GM06990 (cell line): ENCODE results near the gene MSH6.

Experiments used
- DNase-seq: peaks from one replicate; pipeline ENCODE4 v3.0.0-alpha.2; 2011; ENCODE audit not compliant: insufficient read length; ENCODE audit errors: extremely low read depth
- H3K27me3 ChIP-seq: replicated peaks from 2 replicates; pipeline ENCODE4 v1.6.0; 2011; ENCODE audit warnings: low read length; ENCODE audit not compliant: control insufficient read depth, insufficient read depth
- H3K36me3 ChIP-seq: 2 replicates; pipeline ENCODE4 v1.5.1; 2011; ENCODE audit warnings: low read length; ENCODE audit not compliant: control insufficient read depth, insufficient read depth
- H3K4me3 ChIP-seq: replicated peaks from 2 replicates; pipeline ENCODE4 v1.5.1; 2011; ENCODE audit warnings: low read depth, mild to moderate bottlenecking, control low read depth, low read length
- CTCF ChIP-seq: IDR thresholded peaks from 2 replicates; pipeline ENCODE4 v1.5.1; 2011; ENCODE audit warnings: low read length, control low read depth, mild to moderate bottlenecking, inconsistent platforms; ENCODE audit not compliant: insufficient read depth, poor library complexity, severe bottlenecking

Gene MSH6

GRCh38 chr2:47838249-47838648 lies 55.3 kb downstream of the MSH6 start:
- no peak overlapping the region for H3K4me3 ChIP-seq
- DNase-seq, result no peak
- H3K36me3 ChIP-seq, result peaks cover 6% of the 10 kb centered on the region
- TF ChIP-seq CTCF, result no peak
- H3K27me3 ChIP-seq, result no peaks in the 10 kb centered on the region

- peaks cover 6% of the 10 kb centered on the region for H3K36me3 ChIP-seq
- DNase-seq, result no peak
- no peak for TF ChIP-seq CTCF
- no peak overlapping the region for H3K4me3 ChIP-seq
- H3K27me3 ChIP-seq, result no peaks in the 10 kb centered on the region
Observed at GRCh38 chr2:47838686-47839085, 55.7 kb downstream of the MSH6 start.

GRCh38 chr2:47842846-47843245 lies 59.9 kb downstream of the MSH6 start:
- Histone ChIP-seq H3K4me3 (no peak overlapping the region), H3K36me3 (peaks cover 2% of the 10 kb centered on the region), H3K27me3 (no peaks in the 10 kb centered on the region)
- DNase-seq, result no peak
- TF ChIP-seq CTCF, result no peak

GRCh38 chr2:47843407-47843806 lies 60.5 kb downstream of the MSH6 start:
- no peak for DNase-seq
- TF ChIP-seq CTCF, result no peak
- no peak overlapping the region for H3K4me3 ChIP-seq
- no peaks in the 10 kb centered on the region; the same call in none of the 2 replicates for H3K36me3 ChIP-seq
- no peaks in the 10 kb centered on the region for H3K27me3 ChIP-seq

- H3K36me3 ChIP-seq, result no peaks in the 10 kb centered on the region; the same call in 1 of the 2 replicates
- H3K4me3 ChIP-seq, result no peak overlapping the region
- no peak for TF ChIP-seq CTCF
- no peaks in the 10 kb centered on the region for H3K27me3 ChIP-seq
- no peak for DNase-seq
Observed at GRCh38 chr2:47844162-47844561, 61.2 kb downstream of the MSH6 start.

- no peak for TF ChIP-seq CTCF
- H3K4me3 ChIP-seq, result no peak overlapping the region
- no peaks in the 10 kb centered on the region for H3K27me3 ChIP-seq
- H3K36me3 ChIP-seq, result no peaks in the 10 kb centered on the region
- no peak for DNase-seq
Observed at GRCh38 chr2:47849368-47849767, 66.4 kb downstream of the MSH6 start.
